OCI-LY1 (cell line): ENCODE results near the gene KLHL36.

ENCODE experiments used
- CTCF ChIP-seq: fragments of 200-600 bp; sonication (generic), shearing (Covaris generic); IDR thresholded peaks from 2 replicates; pipeline ENCODE4 v1.5.1; 2017; ENCODE audit warnings: mild to moderate bottlenecking, antibody characterized with exemption, low read length, moderate library complexity, mixed read lengths
- EZH2 ChIP-seq: fragments of 200-600 bp; sonication (generic), shearing (Covaris generic); IDR thresholded peaks from 2 replicates; pipeline ENCODE4 v1.8.0; 2017; ENCODE audit warnings: borderline replicate concordance, mixed run types, mild to moderate bottlenecking, antibody characterized with exemption, low read length, moderate library complexity, mixed read lengths

- TF ChIP-seq CTCF, result no peak
- TF ChIP-seq EZH2, result no peak
These were observed 10.6 kb upstream of the KLHL36 start for GRCh38 chr16:84637709-84638108.
